Neural progenitor cell (in vitro differentiated cells): ENCODE results near the gene CACNG5. TPM values are rescaled to one million over a fixed set of nuclear protein-coding genes. Genes with fewer than 3 reads are reported as not detected.

Source experiments
- DNase-seq: peaks from one replicate; pipeline ENCODE4 v3.0.0-alpha.2; 2016; ENCODE audit warnings: low spot score
- H2AFZ ChIP-seq: fragments of 200-600 bp; sonication (generic); replicated peaks from 2 replicates; pipeline ENCODE4 v1.6.1; 2016; ENCODE audit warnings: antibody characterized with exemption
- H3F3A ChIP-seq: fragments of 200-600 bp; sonication (generic); 2 replicates; pipeline ENCODE4 v1.6.1; 2016; ENCODE audit warnings: antibody characterized with exemption, low read depth
- H3K27ac ChIP-seq: fragments of 200-600 bp; sonication (generic); 2 replicates; pipeline ENCODE4 v1.5.1; 2016; ENCODE audit warnings: mild to moderate bottlenecking
- H3K27me3 ChIP-seq: fragments of 200-600 bp; sonication (generic); 2 replicates; pipeline ENCODE4 v1.6.1; 2016; ENCODE audit warnings: mild to moderate bottlenecking, moderate library complexity
- H3K36me3 ChIP-seq: fragments of 200-600 bp; sonication (generic); 2 replicates; pipeline ENCODE4 v1.5.1; 2016
- H3K4me1 ChIP-seq: fragments of 200-600 bp; sonication (generic); 2 replicates; pipeline ENCODE4 v1.6.1; 2016; ENCODE audit warnings: mixed run types
- H3K4me2 ChIP-seq: fragments of 200-600 bp; sonication (generic); 2 replicates; pipeline ENCODE4 v1.6.1; 2016
- H3K4me3 ChIP-seq: fragments of 200-600 bp; sonication (generic); 2 replicates; pipeline ENCODE4 v1.5.1; 2016
- H3K79me2 ChIP-seq: fragments of 200-600 bp; sonication (generic); 2 replicates; pipeline ENCODE4 v1.6.1; 2016; ENCODE audit warnings: low read depth
- H3K9ac ChIP-seq: fragments of 200-600 bp; sonication (generic); 2 replicates; pipeline ENCODE4 v1.6.1; 2016
- H3K9me3 ChIP-seq: fragments of 200-600 bp; sonication (generic); 2 replicates; pipeline ENCODE4 v1.5.1; 2016; ENCODE audit warnings: low read depth
- H4K20me1 ChIP-seq: fragments of 200-600 bp; sonication (generic); 2 replicates; pipeline ENCODE4 v1.6.1; 2016; ENCODE audit warnings: low read depth
- H3K27ac Mint-ChIP-seq: 3 replicates; pipeline ENCODE4 v1.8.0; 2021; ENCODE audit warnings: mixed read lengths
- H3K27me3 Mint-ChIP-seq: 2 replicates; pipeline ENCODE4 v1.8.0; 2022; ENCODE audit warnings: low read depth, mild to moderate bottlenecking, inconsistent platforms, moderate library complexity, mixed read lengths; ENCODE audit not compliant: insufficient read depth
- H3K36me3 Mint-ChIP-seq: 3 replicates; pipeline ENCODE4 v1.8.0; 2021; ENCODE audit warnings: mixed read lengths
- H3K4me1 Mint-ChIP-seq: 3 replicates; pipeline ENCODE4 v1.8.0; 2021; ENCODE audit warnings: mixed read lengths
- H3K4me3 Mint-ChIP-seq: 3 replicates; pipeline ENCODE4 v1.8.0; 2021; ENCODE audit warnings: mild to moderate bottlenecking, moderate library complexity, mixed read lengths
- H3K9me3 Mint-ChIP-seq: 3 replicates; pipeline ENCODE4 v1.8.0; 2020; ENCODE audit warnings: mixed read lengths
- CTCF ChIP-seq: fragments of 200-600 bp; sonication (generic); IDR thresholded peaks from 2 replicates; pipeline ENCODE4 v1.5.1; 2017; ENCODE audit warnings: antibody characterized with exemption, mild to moderate bottlenecking
- EZH2 ChIP-seq: fragments of 200-600 bp; sonication (generic); IDR thresholded peaks from 2 replicates; pipeline ENCODE4 v1.6.1; 2017; ENCODE audit warnings: antibody characterized with exemption, mild to moderate bottlenecking, moderate library complexity
- EZH2phosphoT487 ChIP-seq: fragments of 200-600 bp; sonication (generic); IDR thresholded peaks from 2 replicates; pipeline ENCODE4 v1.6.1; 2017; ENCODE audit warnings: antibody characterized with exemption
- total RNA-seq: library from RNA; depleted of rRNA; stranded (reverse); fragments of >200 nt; gene quantifications from 2 replicates; pipeline ENCODE4 v1.2.3, GENCODE V29; 2015; ENCODE audit warnings: low replicate concordance

CACNG5 gene
- total RNA-seq, 1 donor from 2014 or later, result not detected

GRCh38 chr17:66873962-66874361 is 39.0 kb downstream of the CACNG5 start:
- Histone ChIP-seq H3K4me2 (no peak overlapping the region), H3K27me3 (no peaks in the 10 kb centered on the region), H3F3A (no peaks in the 10 kb centered on the region), H3K4me1 (no peaks in the 10 kb centered on the region), H2AFZ (no peak overlapping the region), H3K9ac (no peak overlapping the region), H4K20me1 (no peaks in the 10 kb centered on the region), H3K27ac (no peak overlapping the region), H3K79me2 (no peaks in the 10 kb centered on the region), H3K4me3 (no peak overlapping the region), H3K9me3 (no peaks in the 10 kb centered on the region), H3K36me3 (no peaks in the 10 kb centered on the region)
- no peak for DNase-seq
- H3K27me3 Mint-ChIP-seq, result peaks cover 9% of the 10 kb centered on the region
- TF ChIP-seq EZH2, result no peak
- no peak for TF ChIP-seq CTCF
- no peak for TF ChIP-seq EZH2phosphoT487
- no peak overlapping the region for H3K4me3 Mint-ChIP-seq
- no peak overlapping the region for H3K27ac Mint-ChIP-seq
- peaks cover 3% of the 10 kb centered on the region for H3K9me3 Mint-ChIP-seq
- H3K4me1 Mint-ChIP-seq, result peaks cover 2% of the 10 kb centered on the region
- peaks cover 2% of the 10 kb centered on the region for H3K36me3 Mint-ChIP-seq

GRCh38 chr17:66884931-66885330 is 50.0 kb downstream of the CACNG5 start:
- peaks cover 18% of the 10 kb centered on the region for H3K9me3 Mint-ChIP-seq
- no peaks in the 10 kb centered on the region for H3K79me2 ChIP-seq
- no peaks in the 10 kb centered on the region for H3K9me3 ChIP-seq
- H3F3A ChIP-seq, result no peaks in the 10 kb centered on the region
- H3K36me3 ChIP-seq, result no peaks in the 10 kb centered on the region
- H3K9ac ChIP-seq, result no peak overlapping the region
- H3K4me3 ChIP-seq, result no peak overlapping the region
- H3K4me2 ChIP-seq, result no peak overlapping the region
- no peak for DNase-seq
- no peaks in the 10 kb centered on the region for H3K4me1 Mint-ChIP-seq
- TF ChIP-seq EZH2phosphoT487, result no peak
- no peak overlapping the region for H3K27ac Mint-ChIP-seq
- H3K27ac ChIP-seq, result no peak overlapping the region
- H3K27me3 Mint-ChIP-seq, result peaks cover 3% of the 10 kb centered on the region
- H3K4me3 Mint-ChIP-seq, result no peak overlapping the region
- no peak overlapping the region for H2AFZ ChIP-seq
- no peaks in the 10 kb centered on the region for H3K36me3 Mint-ChIP-seq
- H4K20me1 ChIP-seq, result no peaks in the 10 kb centered on the region
- H3K27me3 ChIP-seq, result no peaks in the 10 kb centered on the region
- H3K4me1 ChIP-seq, result no peaks in the 10 kb centered on the region

- Histone ChIP-seq H3K4me2 (no peak overlapping the region), H3K27me3 (no peaks in the 10 kb centered on the region), H3F3A (no peaks in the 10 kb centered on the region), H2AFZ (no peak overlapping the region), H3K4me1 (no peaks in the 10 kb centered on the region), H4K20me1 (no peaks in the 10 kb centered on the region), H3K79me2 (no peaks in the 10 kb centered on the region), H3K9ac (no peak overlapping the region), H3K4me3 (no peak overlapping the region), H3K9me3 (no peaks in the 10 kb centered on the region), H3K27ac (no peak overlapping the region), H3K36me3 (no peaks in the 10 kb centered on the region)
- no peak for TF ChIP-seq CTCF
- no peak for TF ChIP-seq EZH2
- no peak for TF ChIP-seq EZH2phosphoT487
- H3K9me3 Mint-ChIP-seq, result peaks cover 17% of the 10 kb centered on the region
- DNase-seq, result no peak
- peaks cover 3% of the 10 kb centered on the region for H3K27me3 Mint-ChIP-seq
- no peak overlapping the region for H3K4me3 Mint-ChIP-seq
- no peaks in the 10 kb centered on the region for H3K36me3 Mint-ChIP-seq
- H3K27ac Mint-ChIP-seq, result no peak overlapping the region
- no peaks in the 10 kb centered on the region for H3K4me1 Mint-ChIP-seq
Measured at GRCh38 chr17:66885417-66885816, 50.5 kb downstream of the CACNG5 start.

- H2AFZ ChIP-seq, result no peak overlapping the region
- Mint-ChIP-seq H3K4me3 (no peak overlapping the region), H3K4me1 (peaks cover 4% of the 10 kb centered on the region), H3K27me3 (peaks cover 14% of the 10 kb centered on the region), H3K27ac (no peak overlapping the region), H3K36me3 (no peaks in the 10 kb centered on the region), H3K9me3 (peaks cover 3% of the 10 kb centered on the region)
- no peaks in the 10 kb centered on the region for H3K4me1 ChIP-seq
- H3K79me2 ChIP-seq, result no peaks in the 10 kb centered on the region
- no peak for DNase-seq
- H3F3A ChIP-seq, result no peaks in the 10 kb centered on the region
- H3K27me3 ChIP-seq, result no peaks in the 10 kb centered on the region
- no peak overlapping the region for H3K4me2 ChIP-seq
- H3K9me3 ChIP-seq, result no peaks in the 10 kb centered on the region
- H3K27ac ChIP-seq, result no peak overlapping the region
- H4K20me1 ChIP-seq, result no peaks in the 10 kb centered on the region
- H3K4me3 ChIP-seq, result no peak overlapping the region
- TF ChIP-seq CTCF, result no peak
- no peak for TF ChIP-seq EZH2
- no peak for TF ChIP-seq EZH2phosphoT487
- no peaks in the 10 kb centered on the region for H3K36me3 ChIP-seq
- no peak overlapping the region for H3K9ac ChIP-seq
Measured at GRCh38 chr17:66889480-66890230, 54.7 kb downstream of the CACNG5 start.
